ENCODE measurements around the gene FRMD7.
A peak's percentile ranks its signal among the peaks of the same experiment; 100 is the strongest.

Gene FRMD7

GRCh38 chrX:132040066-132040465, 87.8 kb downstream of the FRMD7 start:
- H3K27me3 Mint-ChIP-seq: peaks cover 0 to 6% of the 10 kb centered on the region in 2 donors
- no peaks in the 10 kb centered on the region for H3K36me3 Mint-ChIP-seq
- H3K9me3 Mint-ChIP-seq: no peaks in the 10 kb centered on the region
- peaks cover 21 to 25% of the 10 kb centered on the region in 2 donors for H3K4me1 Mint-ChIP-seq
- DNase-seq (no peak), ATAC-seq (replicated peaks) (no peak)
- H3K4me3 Mint-ChIP-seq: no peak overlapping the region
- H3K27ac Mint-ChIP-seq: no peak overlapping the region

- no peak overlapping the region for H3K27ac Mint-ChIP-seq
- H3K36me3 Mint-ChIP-seq: no peaks in the 10 kb centered on the region
- H3K9me3 Mint-ChIP-seq: no peaks in the 10 kb centered on the region
- H3K4me3 Mint-ChIP-seq: no peak overlapping the region
- ATAC-seq (replicated peaks): no peak
- H3K27me3 Mint-ChIP-seq: peaks cover 0 to 11% of the 10 kb centered on the region in 2 donors
- no peak for DNase-seq
- peaks cover 20 to 31% of the 10 kb centered on the region in 2 donors for H3K4me1 Mint-ChIP-seq
Measured at GRCh38 chrX:132037479-132037993, 90.3 kb downstream of the FRMD7 start.

DNA sequence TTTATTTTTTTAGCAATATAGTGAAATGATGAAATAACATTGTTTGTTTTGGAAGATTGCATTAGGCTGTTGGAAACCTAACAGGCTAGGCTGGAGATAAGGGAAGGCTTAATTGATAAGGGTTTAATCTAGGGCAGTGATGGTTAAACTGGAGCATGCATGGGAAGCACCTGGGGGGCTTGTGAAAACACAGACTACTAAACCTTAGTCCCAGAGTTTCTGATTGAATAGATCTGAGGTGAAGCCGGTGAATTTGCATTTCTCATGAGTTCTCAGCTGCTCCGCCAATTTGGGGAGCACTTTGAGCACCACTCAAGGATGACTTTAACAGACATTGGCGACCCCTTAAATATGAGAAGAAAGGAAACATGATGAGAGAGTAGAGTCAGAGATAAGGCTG, 93.2 kb downstream of the FRMD7 start:
- H3K4me3 Mint-ChIP-seq: no peak overlapping the region

GRCh38 chrX:132033166-132033565, 94.7 kb downstream of the FRMD7 start:
- peaks cover 31 to 62% of the 10 kb centered on the region in 2 donors for H3K4me1 Mint-ChIP-seq
- no peak overlapping the region for H3K4me3 Mint-ChIP-seq
- H3K27me3 Mint-ChIP-seq: peaks cover 0 to 14% of the 10 kb centered on the region in 2 donors
- DNase-seq (no peak), ATAC-seq (replicated peaks) (no peak)
- H3K9me3 Mint-ChIP-seq: peaks cover 0 to 2% of the 10 kb centered on the region in 2 donors
- no peak overlapping the region for H3K27ac Mint-ChIP-seq
- H3K36me3 Mint-ChIP-seq: peaks cover 10 to 15% of the 10 kb centered on the region in 2 donors

More for the DNA sequence above, 93.2 kb downstream of the FRMD7 start:
- no peak for DNase-seq
- Mint-ChIP-seq H3K27ac (no peak overlapping the region), H3K9me3 (no peaks in the 10 kb centered on the region), H3K4me1 (peaks cover 26 to 52% of the 10 kb centered on the region in 2 donors), H3K36me3 (peaks cover 5 to 12% of the 10 kb centered on the region in 2 donors), H3K27me3 (peaks cover 0 to 14% of the 10 kb centered on the region in 2 donors)
- no peak for ATAC-seq (replicated peaks)

DNA sequence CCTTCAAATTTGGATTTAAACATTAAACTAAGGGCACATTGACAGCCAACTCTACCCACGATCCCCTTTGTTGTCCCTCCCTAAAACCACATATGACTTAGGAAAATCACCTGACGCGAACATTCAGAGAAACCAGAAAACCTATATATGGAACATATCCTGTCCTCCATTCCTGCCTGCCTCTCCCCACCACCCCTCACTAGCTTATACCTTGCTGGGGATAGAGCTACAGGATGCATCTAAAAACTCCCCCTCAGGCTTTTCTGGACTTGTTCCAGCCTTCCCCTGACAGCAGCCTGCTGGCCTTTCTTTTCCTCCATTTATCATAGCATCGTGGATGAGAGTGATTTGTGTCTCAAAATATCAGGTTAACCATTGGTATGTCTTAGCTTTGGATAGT, 96.0 kb downstream of the FRMD7 start:
- peaks cover 29 to 64% of the 10 kb centered on the region in 2 donors for H3K4me1 Mint-ChIP-seq
- ATAC-seq (replicated peaks) (no peak), DNase-seq (no peak)
- H3K4me3 Mint-ChIP-seq: peak overlapping the region in 1 of 2 donors; percentile 35
- no peak overlapping the region for H3K27ac Mint-ChIP-seq
- peaks cover 14 to 19% of the 10 kb centered on the region in 2 donors for H3K36me3 Mint-ChIP-seq
- H3K27me3 Mint-ChIP-seq: peaks cover 0 to 14% of the 10 kb centered on the region in 2 donors
- H3K9me3 Mint-ChIP-seq: peaks cover 0 to 2% of the 10 kb centered on the region in 2 donors

- Mint-ChIP-seq H3K4me1 (peaks cover 26 to 57% of the 10 kb centered on the region in 2 donors), H3K27ac (no peak overlapping the region), H3K9me3 (peaks cover 0 to 2% of the 10 kb centered on the region in 2 donors), H3K36me3 (peaks cover 14 to 19% of the 10 kb centered on the region in 2 donors), H3K4me3 (no peak overlapping the region), H3K27me3 (peaks cover 0 to 14% of the 10 kb centered on the region in 2 donors)
- DNase-seq: no peak
- ATAC-seq (replicated peaks): no peak
Measured at GRCh38 chrX:132030264-132030663, 97.6 kb downstream of the FRMD7 start.
